Fibroblast of skin of abdomen (primary cell): ENCODE data around the gene MASTL.

Experiments used
- DNase-seq: peaks from one replicate; pipeline ENCODE4 v3.0.0-alpha.2; 2013

The MASTL gene

GRCh38 chr10:27225642-27226257, 70.6 kb downstream of the MASTL start:
- no peak for DNase-seq

GRCh38 chr10:27230022-27230421, 74.9 kb downstream of the MASTL start:
- DNase-seq = no peak

GRCh38 chr10:27235706-27236105, 80.6 kb downstream of the MASTL start:
- no peak for DNase-seq
